ENCODE data around the gene AKAP6.

Gene AKAP6

DNA sequence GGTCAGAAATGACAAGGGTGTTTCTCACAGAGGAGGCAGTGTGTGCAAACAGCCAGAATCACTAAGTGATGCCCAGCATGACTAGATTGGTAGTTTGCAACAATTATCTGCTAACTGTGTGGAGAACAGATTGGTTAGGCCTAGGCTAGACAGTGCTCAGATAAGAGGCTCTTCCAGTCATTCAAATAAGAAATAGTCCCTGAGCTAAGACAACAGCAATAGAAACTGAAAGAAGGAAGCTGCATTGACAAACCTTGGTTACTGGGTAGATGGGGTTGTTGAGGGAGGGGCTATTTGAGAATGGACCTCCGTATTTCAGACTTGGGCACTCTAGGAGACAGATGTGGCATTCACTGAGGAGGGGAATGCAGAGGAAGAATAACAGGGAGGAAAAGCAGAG is 354.6 kb downstream of the AKAP6 start:
- DNase-seq: no peak

DNA sequence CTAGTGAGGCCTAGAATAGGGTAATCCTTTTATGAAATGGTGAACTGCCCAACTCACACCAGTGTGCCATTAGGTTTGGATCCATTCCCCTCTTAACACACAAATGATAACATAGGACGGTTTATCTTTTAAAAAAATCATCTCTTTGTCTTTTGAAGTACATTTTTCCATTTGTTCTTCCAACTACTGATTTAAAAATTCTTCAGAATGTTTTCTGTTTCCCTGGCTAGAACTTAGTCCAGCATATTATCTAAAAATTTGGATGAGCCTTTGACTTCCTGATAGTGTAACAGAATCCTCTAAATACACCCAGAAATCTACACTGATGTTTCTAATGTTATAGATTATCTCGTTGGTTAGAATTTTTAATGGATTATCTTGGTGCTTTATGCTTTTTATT is 359.8 kb downstream of the AKAP6 start:
- DNase-seq: no peak

DNA sequence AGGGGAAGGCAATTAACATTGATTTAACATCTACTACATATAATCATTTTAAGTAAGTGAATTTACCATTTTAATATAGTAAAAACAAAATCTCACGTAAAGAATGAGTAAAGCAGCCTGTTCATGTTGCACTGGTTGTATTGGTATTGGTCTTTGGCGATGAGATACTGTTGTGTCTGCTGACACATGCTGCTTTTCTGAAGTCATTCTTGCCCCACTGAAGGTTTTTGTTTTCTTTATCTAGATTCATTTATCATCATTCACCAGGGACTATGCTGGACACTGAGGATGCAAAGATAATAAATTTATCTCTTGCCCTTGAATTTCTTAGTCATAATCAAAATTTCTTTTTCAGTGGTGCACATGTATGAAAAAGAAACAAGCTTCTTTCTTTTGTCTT is 363.3 kb downstream of the AKAP6 start:
- no peak for DNase-seq

DNA sequence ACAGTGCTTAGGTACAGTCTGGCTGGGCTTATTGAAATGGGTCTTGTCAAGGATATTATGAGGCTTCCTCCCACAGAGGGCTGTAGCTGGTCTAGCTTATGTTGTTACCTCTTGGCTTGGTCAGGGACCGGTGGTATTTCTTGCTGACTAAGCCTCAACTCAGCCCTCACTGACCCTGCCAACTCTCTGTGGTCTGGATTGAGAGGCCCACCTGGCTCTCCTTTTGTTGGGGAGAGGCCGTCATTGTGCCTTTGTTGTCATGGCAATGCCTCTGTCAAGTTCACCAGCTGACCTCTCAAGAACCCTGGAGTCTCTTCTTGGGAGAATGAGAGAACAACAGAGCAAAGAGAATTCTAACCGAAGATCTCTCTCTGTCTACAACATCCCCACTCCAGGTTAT is 364.0 kb downstream of the AKAP6 start:
- DNase-seq: no peak

DNA sequence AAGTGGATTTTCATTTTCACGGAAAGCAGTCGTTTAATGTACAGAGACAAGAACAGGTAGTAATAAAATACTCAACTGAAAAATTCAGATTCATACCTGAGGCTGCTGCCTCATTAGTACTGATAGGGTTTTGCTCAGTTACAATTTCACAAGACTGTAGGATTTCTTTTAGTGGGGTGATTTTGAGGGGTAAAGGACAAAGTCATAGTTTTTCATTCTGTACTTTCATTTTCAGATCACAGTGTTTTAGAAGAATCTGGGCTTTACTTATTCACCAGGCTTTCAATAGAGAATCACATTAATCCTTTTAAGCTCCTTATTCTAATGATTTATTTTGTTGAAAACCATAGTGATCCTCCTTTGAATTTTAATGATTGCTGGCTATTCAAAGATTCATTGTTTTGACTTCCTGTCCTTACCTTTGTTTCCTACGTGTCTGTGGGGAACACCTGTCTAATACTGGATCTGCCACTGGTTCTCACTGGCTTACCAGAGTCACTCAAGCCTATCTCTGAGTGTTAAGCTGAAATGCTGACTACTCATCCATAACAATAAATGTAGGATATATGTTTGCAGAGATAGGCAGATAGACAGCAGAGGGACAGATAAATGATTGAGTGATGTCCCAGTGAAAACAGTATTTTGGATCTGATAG is 365.8 kb downstream of the AKAP6 start:
- DNase-seq: no peak

DNA sequence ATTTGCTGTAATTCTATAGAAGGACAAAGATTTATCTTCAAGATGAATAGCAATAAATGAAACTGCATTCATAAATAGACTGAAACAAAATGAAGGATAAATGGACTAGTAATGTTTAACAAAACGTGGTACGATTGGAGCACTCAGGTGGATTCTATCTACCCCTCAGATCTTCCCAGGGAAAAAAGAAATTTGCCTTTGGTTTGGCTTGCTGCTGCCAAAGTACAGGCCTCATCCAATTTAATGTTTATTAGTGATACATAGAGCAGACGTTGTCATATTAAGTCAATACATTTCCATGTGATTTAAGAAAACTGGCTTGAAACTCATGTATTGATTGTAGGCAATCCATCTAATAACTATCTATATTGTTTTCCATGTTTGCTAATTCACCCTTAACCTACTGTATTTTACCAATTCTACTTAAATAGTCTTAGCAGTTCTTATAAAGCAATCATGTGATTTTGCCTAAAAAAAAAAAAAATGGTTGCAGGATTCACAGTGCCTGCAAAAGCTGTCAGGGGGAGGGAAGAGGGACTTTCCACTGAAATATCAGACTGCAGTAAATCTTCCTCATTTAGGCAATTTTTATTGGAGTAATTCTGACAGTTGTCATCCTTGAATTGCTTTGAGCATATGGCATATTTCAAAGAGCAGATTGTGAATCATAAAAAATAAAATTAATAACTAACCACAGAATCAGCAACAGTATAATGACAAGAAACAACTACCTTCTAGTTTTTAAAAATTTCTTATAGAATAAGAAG is 367.4 kb downstream of the AKAP6 start:
- DNase-seq: no peak

DNA sequence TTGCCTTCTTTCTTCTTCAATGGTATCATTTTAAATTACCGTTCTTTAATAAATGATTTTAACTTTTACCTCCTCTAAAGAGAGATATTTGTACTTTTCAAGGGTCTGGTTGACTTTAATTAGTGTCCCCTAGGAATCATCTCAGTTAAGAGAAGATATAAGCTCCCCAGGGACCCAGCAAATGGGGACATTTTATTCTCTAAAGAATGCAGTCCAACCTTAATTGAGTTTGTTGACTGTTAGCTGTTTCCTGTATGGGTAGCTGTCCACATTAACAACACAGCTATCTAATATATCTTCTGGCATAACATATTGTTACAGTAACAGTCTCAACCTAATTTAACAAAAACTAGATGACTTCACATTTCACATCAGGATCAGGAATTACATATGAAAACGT is 368.0 kb downstream of the AKAP6 start:
- no peak for DNase-seq

DNA sequence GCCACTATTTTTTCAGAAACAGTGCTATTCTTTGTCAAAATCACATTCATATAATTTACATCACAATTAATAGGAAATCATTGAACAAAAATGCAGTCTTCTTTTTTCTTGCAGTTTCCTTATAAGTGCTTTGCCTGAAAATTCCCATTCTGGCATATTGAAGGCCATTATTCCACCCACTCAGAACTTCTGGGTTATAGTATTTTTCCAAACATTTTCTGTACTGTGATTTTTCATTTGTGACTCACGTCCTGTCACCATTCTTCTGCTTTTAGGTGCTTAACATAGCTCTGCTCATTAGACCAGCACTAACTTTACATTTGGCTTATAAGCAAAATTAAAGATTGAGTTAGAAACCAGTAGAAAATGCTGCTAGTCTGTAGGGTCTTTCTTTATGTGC is 368.6 kb downstream of the AKAP6 start:
- DNase-seq: no peak

DNA sequence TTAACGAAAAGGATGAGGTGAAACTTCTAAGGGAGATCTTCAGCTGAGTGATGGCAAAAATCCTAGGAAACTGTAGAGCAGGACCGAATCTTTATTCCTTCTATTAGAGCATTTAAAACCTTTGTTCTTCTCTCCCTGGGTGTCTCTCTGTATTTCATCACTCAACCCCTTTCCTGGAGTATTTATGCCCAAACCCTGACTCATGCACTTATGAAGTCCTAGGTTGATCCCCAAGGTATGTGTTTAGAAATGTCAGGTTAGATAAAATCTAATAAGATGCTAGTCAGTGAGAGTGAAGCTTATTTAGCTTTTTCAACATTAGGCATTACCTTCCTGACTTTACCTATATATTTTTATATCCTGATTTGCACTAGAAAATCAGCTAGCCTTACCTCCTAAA is 369.7 kb downstream of the AKAP6 start:
- DNase-seq: no peak

DNA sequence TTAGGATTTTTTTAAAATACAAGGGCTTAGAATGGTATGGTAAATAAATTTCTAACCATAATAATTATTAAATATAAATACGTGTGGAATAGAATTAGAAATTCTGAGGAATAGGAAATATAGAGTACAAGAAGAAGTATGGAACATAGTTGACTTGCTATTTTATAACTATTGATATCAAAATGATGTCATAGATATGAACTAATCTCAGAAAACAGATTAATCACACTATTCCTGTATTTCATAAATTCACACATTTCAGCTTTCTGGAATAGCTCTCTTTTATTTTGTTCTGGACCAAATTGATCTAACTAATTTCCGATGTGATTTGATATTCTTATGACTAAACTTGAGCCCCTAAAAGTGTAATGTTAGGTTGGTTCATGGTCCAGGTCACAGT is 372.4 kb downstream of the AKAP6 start:
- DNase-seq: no peak

DNA sequence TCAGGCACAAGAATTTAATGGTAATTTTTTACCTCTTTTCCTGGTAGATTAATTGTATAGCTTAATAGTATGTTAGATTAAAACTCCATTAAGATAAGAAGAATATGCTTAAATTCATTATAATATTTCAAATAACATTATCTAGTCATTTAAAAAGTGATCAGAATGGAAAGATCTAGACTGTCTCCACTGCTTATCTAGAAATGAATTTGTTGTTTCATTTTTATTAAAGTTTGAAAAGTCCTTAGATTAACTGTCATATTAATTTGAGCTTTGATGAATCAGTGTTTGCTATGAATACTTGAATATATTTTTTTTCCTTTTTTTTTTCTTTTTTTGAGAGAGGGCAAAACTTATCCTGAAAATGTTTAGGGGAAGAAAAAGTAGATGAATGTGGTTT is 373.0 kb downstream of the AKAP6 start:
- no peak for DNase-seq

DNA sequence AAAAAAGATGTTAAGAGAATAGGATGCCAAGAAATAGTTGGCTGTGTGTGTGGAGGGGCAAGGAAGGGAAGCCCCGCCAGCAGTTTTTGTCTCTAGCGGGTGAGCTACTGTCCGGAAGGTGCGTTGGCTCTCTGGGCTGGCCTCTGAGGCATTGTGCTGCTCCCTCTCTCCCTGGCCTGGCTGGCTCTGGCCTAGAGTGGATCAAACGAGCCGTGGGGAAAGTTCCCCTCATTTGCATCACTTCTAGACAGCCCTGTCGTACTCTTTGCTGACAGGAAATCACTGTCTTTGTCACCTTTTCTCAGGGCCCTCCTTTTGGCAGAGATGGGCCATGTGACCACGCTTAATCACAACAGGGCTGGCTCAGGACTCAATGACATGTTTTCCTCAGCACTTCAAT is 373.5 kb downstream of the AKAP6 start:
- DNase-seq: peak; percentile 22

DNA sequence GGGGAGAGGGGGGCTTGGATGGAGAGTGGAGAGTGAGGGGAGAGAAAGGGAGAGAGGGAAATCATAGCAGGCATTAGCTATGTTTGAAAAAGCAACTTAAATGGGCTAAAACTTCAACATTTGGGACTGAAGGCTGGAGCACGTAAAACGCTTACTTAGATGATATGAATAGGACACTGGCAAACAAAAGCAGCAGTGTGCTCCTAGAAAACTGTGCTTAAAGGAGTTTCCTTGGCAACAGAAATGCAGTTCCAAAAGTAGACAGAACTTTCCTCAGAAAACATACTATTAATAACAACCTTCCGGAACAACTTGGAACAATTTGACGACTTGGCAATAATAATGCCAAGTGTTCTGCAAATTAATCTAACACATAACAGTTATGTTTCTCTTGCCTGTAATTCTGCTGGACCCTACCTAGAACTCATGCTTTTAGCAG is 374.1 kb downstream of the AKAP6 start:
- DNase-seq: no peak

DNA sequence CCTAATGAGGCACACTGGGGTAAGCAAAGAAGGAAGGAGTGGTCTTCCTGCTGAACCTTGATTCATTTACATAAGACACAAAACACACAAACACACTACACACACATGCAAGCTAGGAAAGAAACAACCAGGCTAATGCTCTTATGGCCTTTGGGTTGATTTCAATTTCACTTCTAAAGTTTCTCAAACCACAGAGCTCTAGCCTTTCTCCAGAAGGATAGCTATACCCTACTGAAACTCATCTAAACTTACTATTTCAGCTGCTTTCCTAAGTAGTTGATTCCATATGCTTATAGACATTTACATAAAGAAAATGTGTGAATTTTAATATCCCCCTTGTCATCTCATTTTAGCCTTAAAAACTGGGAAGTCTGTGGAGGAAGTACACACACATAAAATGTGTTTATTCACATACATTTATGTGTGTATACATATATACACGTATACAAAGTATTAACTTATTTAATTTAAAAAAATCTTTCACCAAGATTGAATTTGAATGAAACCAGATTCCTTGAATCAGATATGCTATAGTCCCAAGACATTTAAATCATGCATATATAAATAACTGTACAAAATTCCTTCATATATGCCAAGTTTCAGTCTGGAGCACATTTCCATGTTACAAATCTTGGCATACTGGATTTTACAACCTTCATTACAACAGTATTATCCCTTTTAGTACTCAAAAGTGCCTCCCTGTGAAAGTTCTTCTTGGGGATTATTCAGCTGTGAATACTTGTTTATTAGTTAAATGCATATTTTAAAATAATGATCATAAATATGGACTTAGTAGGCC is 377.8 kb downstream of the AKAP6 start:
- no peak for DNase-seq

DNA sequence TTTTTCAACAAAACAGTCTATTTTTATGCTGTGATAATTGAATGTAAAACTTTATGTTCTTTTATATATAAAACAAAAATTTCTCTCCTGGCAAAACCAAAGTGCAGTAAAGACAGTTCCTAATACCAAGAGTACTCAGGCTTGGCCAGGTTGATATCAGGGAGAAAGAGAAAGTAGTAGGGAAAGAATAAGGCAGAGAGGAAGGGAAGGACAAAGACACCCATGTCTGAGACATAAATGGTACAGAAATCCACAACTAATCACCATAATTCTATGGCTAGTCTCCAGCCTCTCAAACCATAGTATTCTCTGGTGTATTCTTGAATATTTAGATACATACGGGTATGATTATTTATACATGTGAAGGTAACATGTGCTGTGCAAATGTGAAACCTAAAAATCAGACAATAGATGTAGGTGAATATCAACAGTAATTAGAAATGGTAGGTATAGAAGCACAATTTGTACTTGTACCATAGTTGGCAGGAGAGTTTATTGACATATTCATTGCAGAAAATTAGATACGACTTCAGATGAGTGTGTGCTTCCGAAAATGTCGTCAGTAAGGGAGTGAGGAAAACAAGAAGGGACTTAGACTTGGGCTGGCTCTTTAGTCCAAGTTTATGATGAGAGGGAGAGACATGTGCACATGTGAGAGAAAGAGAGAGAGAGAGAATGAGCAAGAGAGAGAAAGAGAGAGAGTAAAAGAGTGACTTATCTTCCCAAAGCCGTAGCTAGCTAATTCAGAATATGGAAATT is 378.8 kb downstream of the AKAP6 start:
- no peak for DNase-seq

DNA sequence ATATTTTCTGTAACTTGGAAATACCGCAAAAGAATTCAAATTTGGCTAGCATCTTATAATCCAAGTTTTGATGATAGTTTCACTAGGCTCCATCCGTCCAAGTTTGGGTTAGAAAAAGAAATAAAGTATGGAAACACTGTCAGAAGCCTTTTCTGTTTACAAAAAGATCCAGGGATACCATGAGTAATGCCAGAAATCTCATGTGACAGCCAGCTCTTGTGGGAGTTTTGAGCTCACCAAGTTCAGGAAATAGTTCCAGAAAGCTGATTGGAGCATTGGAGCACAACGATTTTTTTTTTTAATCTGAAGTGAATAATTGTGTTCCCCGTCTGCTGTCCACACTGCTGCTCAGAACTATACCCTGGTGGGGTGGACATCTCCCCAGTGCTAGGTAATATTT is 379.9 kb downstream of the AKAP6 start:
- DNase-seq: no peak

DNA sequence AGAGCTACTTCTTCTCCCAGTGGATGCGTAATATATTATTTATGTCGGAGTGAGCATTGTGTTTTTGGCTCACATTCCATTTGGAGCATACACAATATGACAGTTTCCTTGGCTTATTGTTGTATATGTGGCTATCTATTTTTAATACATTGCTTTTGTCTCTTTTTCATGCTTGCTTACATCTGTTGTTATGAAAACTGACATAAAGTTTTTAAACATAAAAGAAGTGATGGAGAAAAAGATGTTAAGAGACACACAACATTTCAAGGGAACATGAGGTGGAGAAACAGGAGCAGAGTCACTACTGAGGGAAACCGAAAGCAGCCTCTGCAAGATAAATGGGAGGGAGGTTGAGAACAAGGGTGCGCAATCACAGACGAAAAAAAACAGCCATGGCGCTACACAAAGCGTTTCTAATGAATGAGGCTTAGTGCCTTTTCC is 381.2 kb downstream of the AKAP6 start:
- no peak for DNase-seq

DNA sequence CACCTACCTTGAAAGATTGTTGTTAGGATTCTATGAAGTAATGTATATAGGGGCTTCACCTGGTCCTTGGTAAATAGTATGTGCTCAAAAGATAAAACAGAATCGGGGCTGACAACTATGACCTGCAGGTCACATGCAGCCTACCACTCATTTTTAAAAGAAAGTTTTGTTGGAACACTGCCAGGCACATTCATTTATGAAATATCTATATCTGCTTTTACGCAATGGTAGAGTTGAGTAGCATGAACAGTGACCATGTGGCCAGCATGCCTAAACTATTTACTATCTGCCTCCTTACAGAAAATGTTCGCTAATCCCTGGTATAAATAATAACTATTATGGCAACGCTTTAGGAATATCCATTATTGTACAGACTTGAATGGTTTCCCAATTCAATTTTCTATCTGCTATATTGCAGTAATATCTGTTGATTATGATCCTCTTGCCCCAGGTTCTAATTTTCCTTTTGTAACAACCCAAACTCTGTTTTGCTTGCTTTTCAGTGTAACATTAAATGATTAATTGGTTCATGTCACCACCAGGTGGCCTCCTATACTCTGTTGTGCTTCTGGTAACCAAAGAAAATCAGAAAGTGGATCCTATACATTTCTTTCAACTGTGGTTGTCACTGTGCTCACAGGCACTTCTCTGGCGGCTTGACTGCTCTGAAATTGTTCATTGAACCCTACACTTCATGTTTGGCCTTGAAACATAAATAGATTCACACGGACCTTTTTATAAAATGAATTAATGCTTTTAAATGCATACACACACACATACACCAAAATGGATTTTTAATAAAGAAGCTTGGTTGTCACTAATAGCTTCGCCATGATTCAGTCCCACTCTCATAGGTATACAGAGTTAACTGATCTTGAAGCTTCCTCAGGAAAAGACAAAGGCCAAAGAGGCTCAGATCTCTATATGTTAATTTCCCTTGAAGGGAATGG is 381.9 kb downstream of the AKAP6 start:
- DNase-seq: peak; percentile 4

DNA sequence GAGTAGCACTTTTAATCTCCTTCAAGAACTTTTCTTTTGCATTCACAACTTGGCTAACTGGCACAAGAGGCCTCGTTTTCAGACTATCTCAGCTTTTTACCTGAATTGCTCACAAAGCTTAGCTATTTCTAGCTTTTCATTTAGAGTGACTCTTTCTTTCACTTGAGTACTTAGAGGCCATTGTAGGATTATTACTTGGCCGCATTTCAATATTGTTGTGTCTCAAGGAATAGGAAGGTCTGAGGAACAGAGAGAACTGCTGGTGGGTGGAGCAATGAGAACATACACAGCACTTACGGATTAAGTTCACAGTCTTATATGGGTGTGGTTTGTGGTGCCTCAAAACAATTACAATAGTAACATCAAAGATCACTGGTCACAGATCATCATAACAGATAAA is 384.8 kb downstream of the AKAP6 start:
- DNase-seq: no peak

DNA sequence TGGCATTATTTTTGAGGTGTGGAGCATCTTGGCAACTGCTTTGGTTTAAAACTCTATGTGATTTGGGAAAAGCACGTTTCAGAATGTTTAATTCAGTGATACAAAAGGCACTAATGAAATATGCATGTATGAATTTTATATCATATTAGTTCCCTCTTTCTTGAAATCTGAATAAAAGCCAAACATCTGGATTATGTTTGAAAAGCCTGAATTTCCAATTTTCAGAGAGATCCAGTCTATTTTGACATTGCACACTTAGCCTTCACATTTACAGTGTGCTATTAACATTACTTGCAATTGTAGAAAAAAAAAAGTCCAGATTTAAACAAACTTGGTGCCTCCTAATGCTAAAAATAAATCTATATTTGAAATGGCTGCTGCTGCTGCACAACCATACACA is 390.5 kb downstream of the AKAP6 start:
- no peak for DNase-seq

DNA sequence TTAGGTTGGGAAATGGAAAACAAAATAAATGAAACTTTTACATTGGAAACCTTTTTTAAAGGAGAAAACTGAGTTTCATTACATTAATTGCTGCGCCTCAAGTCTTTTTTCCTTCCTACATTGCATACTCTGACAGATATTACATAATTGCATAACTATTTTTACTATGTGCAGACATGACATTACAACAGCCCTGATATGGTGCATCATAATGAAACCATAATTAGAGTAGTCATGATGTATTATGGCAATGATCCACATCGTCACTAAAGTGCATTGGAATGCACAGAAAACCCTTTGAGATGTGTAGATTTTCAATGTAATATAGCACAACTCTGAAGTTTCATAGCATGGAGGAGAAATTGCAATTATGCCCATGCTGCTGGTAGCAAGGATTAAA is 391.8 kb downstream of the AKAP6 start:
- DNase-seq: no peak

DNA sequence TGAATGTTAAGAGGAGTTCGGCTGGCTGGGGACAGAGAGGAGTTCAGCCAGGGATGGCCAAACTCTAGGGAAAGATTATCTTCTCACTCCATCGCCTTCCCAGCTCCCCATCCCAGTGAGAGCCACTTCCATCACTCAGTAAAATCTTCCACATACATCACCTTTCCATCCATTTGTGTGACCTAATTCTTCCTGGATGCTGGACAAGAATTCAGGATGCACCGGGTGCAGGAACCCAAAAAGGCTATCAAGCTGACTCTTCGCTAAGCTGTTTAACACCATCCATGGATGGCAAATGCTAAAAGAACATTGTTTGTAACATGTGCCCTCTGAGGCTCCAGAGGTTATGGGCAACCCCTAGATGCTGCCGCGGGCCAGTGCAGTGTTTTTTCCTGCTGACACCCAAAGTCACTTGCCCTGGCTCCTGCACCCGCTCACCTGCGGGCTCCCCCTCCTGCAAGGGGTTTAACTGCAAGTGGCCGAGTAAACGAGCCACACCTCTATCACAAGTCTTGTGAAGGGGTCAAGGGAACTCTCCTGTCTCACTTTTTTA is 393.6 kb downstream of the AKAP6 start:
- DNase-seq: no peak
